Smooth muscle cell of bladder (primary cell): Measurements from ENCODE around the gene ARL3. TPM values are rescaled to one million over a fixed set of nuclear protein-coding genes. Genes with fewer than 3 reads are reported as not detected.

Experiments used
- total RNA-seq: library from RNA; depleted of rRNA; stranded (reverse); fragments of >200 nt; gene quantifications from 2 replicates; pipeline ENCODE4 v1.2.3, GENCODE V29; 2014

Gene ARL3
- total RNA-seq: 8.5 and 8.9 TPM in 2 replicates

GRCh38 chr10:102713814-102714620, at the start of gene ARL3:
Gene ARL3 (minus strand): TSS chr10:102714397. CDS start chr10:102714275, 122 bp downstream.

GRCh38 chr10:102743588-102744373, 29.6 kb upstream of the ARL3 start, which contains the start of gene WBP1L:
Gene WBP1L (plus strand): TSS chr10:102743948. CDS start chr10:102744054, 106 bp downstream.

GRCh38 chr10:102714621-102715455, 641 bp upstream of the ARL3 start, which contains the start of gene SFXN2:
Gene SFXN2 (plus strand): TSS chr10:102714636. CDS start chr10:102726637, 12,001 bp downstream.

GRCh38 chr10:102644066-102644645, 70.0 kb downstream of the ARL3 start, which contains the start of gene TRIM8:
Gene TRIM8 (plus strand): TSS chr10:102644479. CDS start chr10:102644618, 139 bp downstream.

Other genes with a start within 250 kb of the ARL3 start
- 111 and 112 TPM in 2 replicates for gene ACTR1A, start 211.7 kb downstream of the ARL3 start, total RNA-seq
- gene SUFU, start 210.4 kb downstream of the ARL3 start, total RNA-seq: 1.6 and 2.3 TPM in 2 replicates
- gene TRIM8, start 69.9 kb downstream of the ARL3 start, total RNA-seq: 50.2 and 62.6 TPM in 2 replicates
- gene SFXN2, start 239 bp upstream of the ARL3 start, total RNA-seq: 2.1 and 4.3 TPM in 2 replicates
- gene WBP1L, start 29.6 kb upstream of the ARL3 start, total RNA-seq: 35.0 and 65.5 TPM in 2 replicates
- gene CYP17A1, start 123.0 kb upstream of the ARL3 start, total RNA-seq: not detected in 2 replicates
- 10.5 and 16.0 TPM in 2 replicates for gene BORCS7, start 139.9 kb upstream of the ARL3 start, total RNA-seq
- 6.1 and 13.0 TPM in 2 replicates for gene AS3MT, start 155.1 kb upstream of the ARL3 start, total RNA-seq
- gene CNNM2, start 203.9 kb upstream of the ARL3 start, total RNA-seq: 7.4 and 9.9 TPM in 2 replicates